GM18858 (cell line): ENCODE data around the gene KLF3.
A peak's percentile ranks its signal among the peaks of the same experiment; 100 is the strongest.
"Not testable (repeated sequence)": the region's sequence is repeated elsewhere in the genome, so short reads cannot be mapped to it uniquely, and the experiment has no call there.

ENCODE experiments used
- ATAC-seq: cut with Tn5 transposase; IDR thresholded peaks from one replicate; pipeline ENCODE4 v1.9.1; 2021; ENCODE audit not compliant: unreplicated experiment

Gene KLF3

GRCh38 chr4:38663801-38664705, at the start of gene KLF3:
TSS of gene KLF3 (plus strand) at chr4:38664199. CDS start at chr4:38680626, 16,427 bp downstream.
- ATAC-seq = peak; percentile 47

DNA sequence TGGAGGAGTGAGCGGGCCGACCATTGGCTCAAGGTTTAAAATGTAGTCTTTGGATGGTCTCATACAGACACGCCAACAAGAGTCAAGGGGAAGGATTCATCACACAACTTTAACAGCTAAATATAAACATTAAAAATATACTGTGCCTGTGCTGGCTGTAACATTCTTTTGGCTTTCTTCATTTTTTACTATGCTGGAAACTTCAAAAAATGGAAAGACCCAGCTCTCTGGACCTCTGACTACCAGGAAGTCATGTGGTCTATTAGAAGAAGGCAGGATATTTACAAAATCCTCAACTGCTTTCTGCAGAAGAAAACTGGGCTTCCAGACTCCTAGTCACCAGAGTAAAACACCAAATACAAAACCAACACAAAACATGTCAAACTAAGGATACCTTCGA, 49.8 kb upstream of the KLF3 start:
- ATAC-seq = no peak

- ATAC-seq = no peak
Observed at GRCh38 chr4:38615847-38616246, 48.2 kb upstream of the KLF3 start.

DNA sequence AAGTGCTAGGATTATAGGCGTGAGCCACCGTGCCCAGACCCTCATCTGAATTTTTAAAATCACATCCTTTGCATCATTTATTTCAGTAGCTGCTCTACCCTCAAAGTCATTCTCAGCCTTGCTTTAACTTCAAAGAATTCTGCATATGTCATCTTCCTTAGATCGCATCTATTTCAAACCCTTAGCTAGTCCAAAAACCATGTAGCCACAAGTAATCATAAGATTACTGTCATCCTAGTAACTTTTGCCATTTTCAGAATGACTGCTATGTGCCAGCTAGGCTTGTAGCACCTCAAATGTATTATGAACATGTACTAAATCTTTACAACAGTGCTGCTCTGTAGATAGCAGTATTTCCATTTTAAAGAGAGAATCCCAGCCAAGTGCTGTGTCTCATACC, 45.5 kb upstream of the KLF3 start:
- ATAC-seq = no peak

DNA sequence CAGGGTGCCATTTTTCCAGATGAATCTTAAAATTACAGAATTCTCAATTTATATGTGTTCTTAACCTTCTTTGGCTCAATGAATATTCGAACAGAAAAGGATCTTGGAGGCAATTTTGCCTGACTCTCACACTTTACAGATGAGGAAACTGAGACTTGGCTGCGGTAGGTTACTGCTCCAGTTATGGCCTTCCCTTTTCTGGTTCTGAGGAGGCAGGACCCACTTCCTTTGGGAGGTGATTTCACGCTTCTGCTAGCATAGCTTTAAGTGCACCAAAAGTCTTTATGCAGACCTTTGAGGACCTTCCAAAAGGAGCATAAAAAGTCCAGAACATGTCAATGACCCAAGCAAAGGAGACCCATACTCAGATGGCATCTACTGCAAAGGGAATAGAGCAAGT, 44.7 kb upstream of the KLF3 start:
- ATAC-seq = no peak

GRCh38 chr4:38620065-38620464, 43.9 kb upstream of the KLF3 start:
- ATAC-seq = no peak

GRCh38 chr4:38620527-38621027, 43.4 kb upstream of the KLF3 start:
- no peak for ATAC-seq

GRCh38 chr4:38621028-38621684, 42.8 kb upstream of the KLF3 start:
- no peak for ATAC-seq

- ATAC-seq = no peak
Observed at GRCh38 chr4:38621831-38622230, 42.2 kb upstream of the KLF3 start.

GRCh38 chr4:38622340-38622739, 41.7 kb upstream of the KLF3 start:
- not testable (repeated sequence) for ATAC-seq

DNA sequence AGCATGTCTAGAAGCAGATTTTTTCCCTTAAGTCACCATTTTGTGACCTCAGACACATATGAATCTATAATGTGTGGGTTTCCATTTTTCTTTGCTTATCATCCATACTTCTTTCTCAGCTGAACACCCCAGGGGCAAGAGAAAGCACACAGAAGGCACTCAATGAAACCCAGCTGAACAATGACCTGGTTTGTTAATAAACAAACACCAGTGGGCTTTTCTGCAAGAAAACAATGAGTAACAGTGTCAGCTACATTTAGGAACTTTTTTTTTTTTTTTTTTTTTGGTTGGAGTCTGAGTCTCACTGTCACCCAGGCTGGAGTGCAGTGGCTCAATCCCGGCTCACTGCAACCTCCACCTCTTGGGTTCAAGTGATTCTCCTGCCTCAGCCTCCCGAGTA, 40.7 kb upstream of the KLF3 start:
- no peak for ATAC-seq

DNA sequence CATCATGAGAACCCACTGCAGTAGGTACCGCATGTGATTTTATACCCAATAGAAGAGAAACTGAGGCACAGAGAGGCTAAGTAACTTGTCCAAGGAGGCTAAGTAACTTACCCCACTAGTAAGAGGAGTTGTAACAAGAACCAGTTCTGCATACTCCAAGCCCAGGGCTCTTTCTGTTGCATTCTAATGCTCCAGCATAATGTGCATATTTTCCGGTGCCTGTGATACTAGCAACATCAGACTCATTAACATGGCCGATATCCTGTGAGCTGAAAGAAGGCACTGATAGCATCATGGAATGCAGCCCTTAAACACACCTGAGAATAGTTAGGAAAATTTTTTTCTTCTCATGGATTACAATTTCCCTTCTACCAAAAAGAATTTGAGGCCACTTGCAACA, 39.7 kb upstream of the KLF3 start:
- no peak for ATAC-seq

GRCh38 chr4:38625508-38625907, 38.5 kb upstream of the KLF3 start:
- ATAC-seq = no peak

DNA sequence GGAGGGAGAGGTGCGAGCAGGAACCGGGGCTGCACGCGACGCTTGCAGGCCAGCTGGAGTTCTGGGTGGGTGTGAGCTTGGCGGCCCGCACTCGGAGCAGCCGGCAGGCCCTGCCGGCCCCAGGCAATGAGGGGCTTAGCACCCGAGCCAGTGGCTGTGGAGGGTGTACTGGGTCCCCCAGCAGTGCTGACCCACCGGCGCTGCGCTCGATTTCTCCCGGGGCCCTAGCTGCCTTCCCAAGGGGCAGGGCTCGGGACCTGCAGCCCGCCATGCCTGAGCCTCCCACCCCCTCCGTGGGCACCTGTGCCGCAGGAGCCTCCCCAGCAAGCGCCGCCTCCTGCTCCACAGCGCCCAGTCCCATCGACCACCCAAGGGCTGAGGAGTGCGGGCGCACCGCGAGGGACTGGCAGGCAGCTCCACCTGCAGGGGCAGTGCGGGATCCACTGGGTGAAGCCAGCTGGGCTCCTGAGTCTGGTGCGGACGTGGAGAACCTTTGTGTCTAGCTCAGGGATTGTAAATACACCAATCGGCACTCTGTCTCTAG, 37.0 kb upstream of the KLF3 start:
- ATAC-seq = not testable (repeated sequence)

DNA sequence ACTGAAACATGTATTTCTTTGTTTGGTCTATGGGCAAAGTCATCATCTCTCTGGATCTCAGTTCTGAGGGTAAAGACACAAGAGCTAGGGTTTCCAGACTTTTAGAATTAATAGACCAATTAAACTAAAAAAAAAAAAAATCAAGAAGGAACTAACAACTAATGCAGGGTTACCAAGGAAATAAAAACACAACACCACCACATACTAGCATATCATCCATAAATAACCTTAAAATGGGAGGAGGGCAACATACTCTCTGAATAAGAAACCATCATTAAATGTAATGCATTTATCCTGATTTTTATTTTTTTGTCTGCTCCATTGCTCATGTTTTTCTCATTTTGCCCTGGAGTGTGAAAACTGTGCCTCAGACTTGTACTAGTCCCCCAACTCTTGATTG, 33.5 kb upstream of the KLF3 start:
- ATAC-seq = no peak

GRCh38 chr4:38634047-38634759, 29.8 kb upstream of the KLF3 start:
- ATAC-seq = no peak

DNA sequence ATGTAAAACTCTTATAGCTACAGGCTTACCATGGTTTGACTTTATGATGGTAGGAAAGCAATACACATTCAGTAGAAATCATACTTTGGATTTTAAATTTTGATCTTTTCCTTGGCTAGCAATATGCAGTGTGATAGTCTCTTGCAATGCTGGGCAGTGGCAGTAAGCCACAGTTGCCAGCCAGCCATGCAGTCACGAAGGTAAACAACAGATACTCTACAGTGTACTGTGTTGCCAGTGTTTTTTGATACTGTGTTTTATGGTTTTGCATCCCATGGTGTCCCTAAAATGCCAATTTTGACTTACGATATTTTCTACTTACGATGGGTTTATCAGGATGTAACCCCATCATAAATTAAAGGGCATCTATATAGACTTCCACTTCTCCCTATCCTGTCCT, 24.8 kb upstream of the KLF3 start:
- no peak for ATAC-seq

- no peak for ATAC-seq
Observed at GRCh38 chr4:38641811-38642210, 22.2 kb upstream of the KLF3 start.

DNA sequence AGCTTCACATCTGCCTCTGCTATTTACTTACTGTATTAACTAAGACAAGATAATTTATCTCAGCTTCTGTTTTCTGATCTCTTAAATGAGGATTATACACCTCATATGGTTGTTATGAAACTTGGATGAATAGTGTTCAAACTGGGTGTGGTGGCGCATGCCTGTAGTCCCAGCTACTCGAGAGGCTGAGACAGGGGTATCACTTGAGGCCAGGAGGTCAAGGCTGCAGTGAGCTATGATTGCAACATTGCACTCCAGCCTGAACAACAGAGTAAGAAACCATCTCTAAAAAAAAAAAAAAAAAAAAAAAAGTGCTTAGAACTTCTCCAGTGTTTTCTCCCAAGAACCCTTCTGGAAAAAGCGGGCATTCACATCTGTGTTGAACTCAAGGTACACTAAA, 19.8 kb upstream of the KLF3 start:
- no peak for ATAC-seq

- no peak for ATAC-seq
Observed at GRCh38 chr4:38647101-38647819, 16.7 kb upstream of the KLF3 start.

DNA sequence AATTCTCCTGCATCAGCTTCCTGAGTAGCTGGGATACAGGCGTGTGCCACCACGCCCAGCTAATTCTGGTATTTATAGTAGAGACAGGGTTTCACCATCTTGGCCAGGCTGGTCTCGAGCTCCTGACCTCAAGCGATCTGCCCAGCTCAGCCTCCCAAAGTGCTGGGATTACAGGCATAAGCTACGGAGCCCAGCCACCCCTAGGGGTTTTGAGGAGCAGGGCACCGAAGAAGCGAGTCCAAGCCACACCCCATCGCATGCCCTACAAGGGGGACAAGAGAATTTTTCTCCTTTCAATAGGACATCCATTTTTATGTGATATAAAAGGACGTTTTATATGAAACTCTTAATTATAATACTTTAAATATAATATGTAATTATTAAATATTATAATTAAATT, 13.9 kb upstream of the KLF3 start:
- ATAC-seq = no peak
